Type B pancreatic cell (in vitro differentiated cells): ENCODE data around the gene TRMT10B. TPM values are rescaled to one million over a fixed set of nuclear protein-coding genes. Genes with fewer than 3 reads are reported as not detected.
"Not testable (repeated sequence)": the region's sequence is repeated elsewhere in the genome, so short reads cannot be mapped to it uniquely, and the experiment has no call there.

Source experiments
- DNase-seq: peaks from one replicate; pipeline ENCODE4 v3.0.0; 2021; ENCODE audit warnings: mixed read lengths; ENCODE audit not compliant: unreplicated experiment; ENCODE audit errors: extremely low spot score
- H3K27ac Mint-ChIP-seq: 2 replicates; pipeline ENCODE4 v1.8.0; 2021; ENCODE audit warnings: mild to moderate bottlenecking, mixed read lengths
- H3K27me3 Mint-ChIP-seq: 2 replicates; pipeline ENCODE4 v1.8.0; 2021; ENCODE audit warnings: mixed read lengths
- H3K36me3 Mint-ChIP-seq: 2 replicates; pipeline ENCODE4 v1.8.0; 2021; ENCODE audit warnings: mixed read lengths
- H3K4me1 Mint-ChIP-seq: one replicate; pipeline ENCODE4 v1.8.0; 2021; ENCODE audit warnings: mixed read lengths; ENCODE audit not compliant: unreplicated experiment
- H3K4me3 Mint-ChIP-seq: 2 replicates; pipeline ENCODE4 v1.8.0; 2021; ENCODE audit warnings: mild to moderate bottlenecking, mixed read lengths
- H3K9me3 Mint-ChIP-seq: 2 replicates; pipeline ENCODE4 v1.8.0; 2021; ENCODE audit warnings: mixed read lengths
- CTCF ChIP-seq: fragments of 200-600 bp; sonication (generic); conservative IDR thresholded peaks from 2 replicates; pipeline ENCODE4 v1.5.0; 2021; ENCODE audit warnings: antibody characterized with exemption, mild to moderate bottlenecking
- total RNA-seq: library from RNA; stranded (reverse); gene quantifications from 2 replicates; pipeline ENCODE4 v1.2.1, GENCODE V29; 2021; ENCODE audit warnings: low replicate concordance

Gene TRMT10B
- total RNA-seq, 1 donor from 2014 or later, result 9.1 TPM

GRCh38 chr9:37761511-37761910 lies 7.9 kb downstream of the TRMT10B start:
- H3K36me3 Mint-ChIP-seq, result peaks cover 21% of the 10 kb centered on the region
- no peaks in the 10 kb centered on the region for H3K4me1 Mint-ChIP-seq
- no peak for DNase-seq
- no peaks in the 10 kb centered on the region for H3K9me3 Mint-ChIP-seq
- TF ChIP-seq CTCF, result no peak
- H3K4me3 Mint-ChIP-seq, result no peak overlapping the region
- no peaks in the 10 kb centered on the region for H3K27me3 Mint-ChIP-seq
- H3K27ac Mint-ChIP-seq, result no peak overlapping the region

GRCh38 chr9:37765263-37765662 lies 11.7 kb downstream of the TRMT10B start:
- DNase-seq, H3K27ac Mint-ChIP-seq, H3K27me3 Mint-ChIP-seq, H3K9me3 Mint-ChIP-seq, H3K4me1 Mint-ChIP-seq, H3K4me3 Mint-ChIP-seq: not testable (repeated sequence)
- H3K36me3 Mint-ChIP-seq, result peaks cover 22% of the 10 kb centered on the region

DNA sequence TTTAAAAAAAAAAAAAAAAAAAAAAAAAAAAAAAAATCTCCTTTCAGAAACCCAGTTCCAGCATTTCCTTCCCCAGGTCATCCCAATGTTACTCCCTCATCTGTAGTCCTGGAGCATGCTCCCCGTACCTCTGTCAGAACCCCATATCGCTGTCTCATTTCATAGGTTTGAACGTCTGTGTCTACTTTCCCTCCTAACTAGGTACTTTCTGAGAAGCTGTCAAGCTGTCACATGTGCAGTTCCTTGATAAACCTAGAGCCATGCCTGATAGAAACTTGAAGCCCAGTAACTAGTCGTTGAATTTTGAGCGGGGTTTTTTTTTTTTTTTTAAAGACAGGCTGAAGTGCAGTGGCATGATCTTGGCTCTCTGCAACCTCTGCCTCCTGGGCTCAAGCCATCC lies 15.7 kb downstream of the TRMT10B start:
- H3K4me1 Mint-ChIP-seq, result no peaks in the 10 kb centered on the region
- no peaks in the 10 kb centered on the region for H3K27me3 Mint-ChIP-seq
- no peak overlapping the region for H3K27ac Mint-ChIP-seq
- no peak overlapping the region for H3K4me3 Mint-ChIP-seq
- DNase-seq, result no peak
- H3K9me3 Mint-ChIP-seq, result no peaks in the 10 kb centered on the region
- peaks cover 11% of the 10 kb centered on the region for H3K36me3 Mint-ChIP-seq
- TF ChIP-seq CTCF, result no peak

DNA sequence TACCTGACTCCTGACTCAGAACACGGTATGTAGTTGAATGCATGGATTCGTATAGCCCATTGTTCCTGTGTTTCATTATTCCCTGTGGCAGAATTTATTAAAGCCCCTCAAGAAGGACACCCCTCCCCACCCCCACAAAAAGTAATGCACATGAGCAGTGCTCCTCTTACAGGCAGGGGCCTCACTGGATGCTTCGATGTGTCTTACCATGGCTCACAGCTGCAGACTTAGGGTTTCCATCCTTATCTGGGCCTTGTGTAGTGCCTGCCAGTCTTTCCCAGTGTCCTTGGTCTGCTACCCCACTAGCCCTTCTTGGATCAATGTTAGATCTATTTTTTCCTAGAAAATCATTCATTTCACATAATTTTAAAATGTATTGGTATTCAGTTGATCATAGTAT lies 16.4 kb downstream of the TRMT10B start:
- Mint-ChIP-seq H3K4me3 (no peak overlapping the region), H3K36me3 (peaks cover 10% of the 10 kb centered on the region), H3K27ac (no peak overlapping the region), H3K4me1 (no peaks in the 10 kb centered on the region), H3K9me3 (no peaks in the 10 kb centered on the region), H3K27me3 (no peaks in the 10 kb centered on the region)
- TF ChIP-seq CTCF, result no peak
- DNase-seq, result no peak

DNA sequence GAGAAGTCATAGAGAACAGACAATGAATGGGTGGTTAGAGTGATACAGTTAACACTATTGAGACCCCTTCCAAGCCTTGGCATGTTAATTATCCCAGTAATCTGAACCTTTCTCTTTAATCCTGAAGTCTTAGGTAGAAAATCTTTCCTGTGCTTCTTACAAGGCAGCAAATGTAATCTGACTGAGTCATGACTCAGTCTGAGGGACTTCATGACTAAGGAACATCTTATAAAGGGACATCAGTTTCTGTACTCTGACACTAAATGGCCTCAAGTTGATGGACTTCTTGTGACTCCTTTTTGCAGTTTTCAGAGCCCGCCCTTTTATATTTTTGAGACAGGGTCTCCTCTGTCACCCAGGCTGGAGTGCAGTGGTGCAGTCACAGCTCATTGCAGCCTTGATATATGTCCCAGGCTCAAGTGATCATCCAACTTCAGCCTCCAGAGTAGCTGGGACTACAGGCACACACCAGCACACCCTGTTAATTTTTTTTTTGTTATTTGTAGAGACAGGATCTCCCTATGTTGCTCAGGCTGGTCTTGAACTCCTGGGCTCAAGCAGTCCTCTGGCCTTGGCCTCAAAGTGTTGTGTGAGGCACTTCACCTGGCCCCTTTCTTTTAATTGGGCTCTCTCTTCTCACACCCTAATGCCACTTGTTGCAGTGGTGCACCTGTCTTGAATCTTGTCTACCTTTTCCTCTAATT lies 21.8 kb downstream of the TRMT10B start:
- Mint-ChIP-seq H3K4me1 (no peaks in the 10 kb centered on the region), H3K36me3 (peaks cover 18% of the 10 kb centered on the region), H3K9me3 (no peaks in the 10 kb centered on the region), H3K27me3 (no peaks in the 10 kb centered on the region), H3K4me3 (no peak overlapping the region), H3K27ac (no peak overlapping the region)
- TF ChIP-seq CTCF, result no peak
- no peak for DNase-seq

- Mint-ChIP-seq H3K27ac (no peak overlapping the region), H3K4me3 (no peak overlapping the region), H3K4me1 (no peaks in the 10 kb centered on the region), H3K36me3 (peaks cover 21% of the 10 kb centered on the region), H3K9me3 (no peaks in the 10 kb centered on the region), H3K27me3 (no peaks in the 10 kb centered on the region)
- DNase-seq, result no peak
- TF ChIP-seq CTCF, result no peak
These were observed 22.7 kb downstream of the TRMT10B start for GRCh38 chr9:37776328-37776727.
